Activated CD8-positive, alpha-beta memory T cell treated with anti-CD3 and anti-CD28 coated beads, Interleukin-2, amount 50 U/mL, for 1 hour (primary cell): Measurements from ENCODE around the gene APBA2.
"Not testable (repeated sequence)": the region's sequence is repeated elsewhere in the genome, so short reads cannot be mapped to it uniquely, and the experiment has no call there.

ENCODE experiments used
- DNase-seq: peaks from one replicate; pipeline ENCODE4 v3.0.0-alpha.2; 2020; ENCODE audit errors: extremely low read depth

Gene APBA2

GRCh38 chr15:29086001-29086400, 200.2 kb downstream of the APBA2 start:
- DNase-seq: no peak

- no peak for DNase-seq
These were observed 201.1 kb downstream of the APBA2 start for GRCh38 chr15:29086891-29087290.

- no peak for DNase-seq
These were observed 201.9 kb downstream of the APBA2 start for GRCh38 chr15:29087521-29088285.

- no peak for DNase-seq
These were observed 202.9 kb downstream of the APBA2 start for GRCh38 chr15:29088666-29089065.

- no peak for DNase-seq
These were observed 204.2 kb downstream of the APBA2 start for GRCh38 chr15:29089731-29090616.

- DNase-seq: peak; percentile 21
These were observed 205.1 kb downstream of the APBA2 start for GRCh38 chr15:29090617-29091466.

GRCh38 chr15:29091666-29092065, 205.9 kb downstream of the APBA2 start:
- DNase-seq: no peak

- no peak for DNase-seq
These were observed 206.7 kb downstream of the APBA2 start for GRCh38 chr15:29092376-29093064.

- no peak for DNase-seq
These were observed 207.3 kb downstream of the APBA2 start for GRCh38 chr15:29093065-29093435.

- DNase-seq: no peak
These were observed 208.0 kb downstream of the APBA2 start for GRCh38 chr15:29093696-29094343.

- no peak for DNase-seq
These were observed 208.9 kb downstream of the APBA2 start for GRCh38 chr15:29094711-29095110.

- DNase-seq: no peak
These were observed 210.0 kb downstream of the APBA2 start for GRCh38 chr15:29095746-29096145.

GRCh38 chr15:29097168-29097567, 211.4 kb downstream of the APBA2 start:
- DNase-seq: no peak

- DNase-seq: no peak
These were observed 212.2 kb downstream of the APBA2 start for GRCh38 chr15:29097971-29098370.

- no peak for DNase-seq
These were observed 212.9 kb downstream of the APBA2 start for GRCh38 chr15:29098652-29099051.

GRCh38 chr15:29099131-29099880, 213.5 kb downstream of the APBA2 start:
- no peak for DNase-seq

GRCh38 chr15:29100486-29101000, 214.8 kb downstream of the APBA2 start:
- no peak for DNase-seq

- DNase-seq: no peak
These were observed 215.7 kb downstream of the APBA2 start for GRCh38 chr15:29101491-29101890.

- DNase-seq: not testable (repeated sequence)
These were observed 216.5 kb downstream of the APBA2 start for GRCh38 chr15:29102173-29102794.
